ENCODE measurements around the gene EPN2. TPM values are rescaled to one million over a fixed set of nuclear protein-coding genes. Genes with fewer than 3 reads are reported as not detected.

Gene EPN2
- polyA plus RNA-seq, 10 donors = 23.0 to 33.8 (median 27.6) TPM

DNA sequence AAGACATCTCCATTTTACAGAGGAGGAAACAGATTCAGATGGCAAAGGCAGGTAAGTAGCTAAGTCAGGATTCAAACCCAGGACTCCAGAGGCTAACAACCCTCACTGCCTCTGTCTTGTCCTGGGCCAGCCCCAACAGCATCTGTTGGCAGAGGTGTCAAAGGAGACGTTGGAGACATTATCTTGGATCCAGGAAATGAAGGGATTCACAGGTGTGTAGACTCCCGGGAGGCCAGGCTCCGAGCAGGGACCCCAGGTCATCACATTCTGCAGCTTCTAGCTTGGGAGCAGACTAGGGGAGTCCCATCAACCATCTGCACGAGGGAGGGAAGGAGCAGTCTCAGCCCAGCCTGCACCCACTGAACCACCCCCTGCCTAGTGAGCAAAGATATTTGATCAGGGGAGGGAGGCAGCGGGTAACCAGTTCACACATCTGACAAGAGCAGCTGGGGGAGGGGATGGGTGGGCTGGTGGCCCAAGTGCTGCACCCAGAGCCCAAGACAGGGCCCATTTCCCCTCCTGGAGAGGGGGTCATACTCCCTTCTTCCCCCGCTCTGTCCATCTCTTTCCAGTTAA, 126.4 kb downstream of the EPN2 start:
- no peak for DNase-seq

DNA sequence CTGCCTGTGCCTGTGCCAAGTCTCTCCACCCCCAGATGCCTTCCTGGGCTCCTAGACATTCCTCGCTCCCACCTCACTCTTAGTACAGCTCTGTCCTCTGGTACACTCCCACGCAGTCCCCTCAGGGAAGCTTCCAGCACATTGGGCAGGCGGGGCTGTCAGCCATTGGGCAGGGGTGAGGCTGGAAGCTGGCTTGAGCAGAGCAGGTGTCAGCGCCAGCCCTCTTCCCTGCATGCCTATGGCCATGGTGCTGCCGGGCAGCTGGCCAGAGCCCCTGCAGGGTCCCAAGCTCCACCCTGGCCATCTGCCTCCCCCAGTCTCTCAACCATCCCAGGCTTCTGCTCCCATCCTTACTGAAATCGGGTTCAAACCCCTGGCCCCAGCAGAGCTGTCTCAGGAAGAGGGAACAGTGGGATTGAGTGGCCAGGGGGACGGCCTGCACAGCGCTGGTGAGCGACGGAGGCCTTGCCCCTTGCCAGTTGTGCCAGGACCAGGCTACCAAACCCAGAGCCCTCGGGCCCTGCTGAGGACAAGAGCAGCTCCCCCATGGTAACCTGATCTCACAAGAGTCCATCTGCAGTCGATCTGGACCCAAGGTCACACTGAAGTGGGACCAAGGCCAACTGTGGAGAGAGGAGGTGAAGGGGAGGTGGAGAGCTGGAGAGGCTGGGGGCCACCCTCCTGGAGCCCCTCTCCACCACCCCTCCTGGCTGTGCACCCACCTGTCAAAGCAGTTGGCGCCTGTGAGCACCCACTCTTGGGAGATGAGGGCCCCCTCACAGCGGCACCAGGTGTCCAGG, 127.7 kb downstream of the EPN2 start:
- DNase-seq = peak in 1 of 3 donors; percentile 62

DNA sequence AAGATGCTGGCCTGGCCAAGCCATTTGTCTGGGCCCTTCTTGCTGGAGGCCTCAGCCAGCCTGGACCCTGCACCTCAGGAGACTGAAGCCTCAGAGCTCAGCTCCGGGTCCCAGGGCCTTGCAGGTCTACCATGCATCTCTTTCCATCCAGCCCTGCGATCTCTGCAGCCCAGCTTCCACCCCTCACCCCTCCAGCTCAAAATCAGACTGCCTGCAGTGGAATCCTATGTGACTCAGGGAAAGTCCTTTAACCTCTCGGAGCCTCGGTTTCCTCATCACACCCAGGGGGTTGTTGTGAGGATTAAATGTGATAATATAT, 128.3 kb downstream of the EPN2 start:
- peak in 1 of 3 donors; percentile 20 for DNase-seq

DNA sequence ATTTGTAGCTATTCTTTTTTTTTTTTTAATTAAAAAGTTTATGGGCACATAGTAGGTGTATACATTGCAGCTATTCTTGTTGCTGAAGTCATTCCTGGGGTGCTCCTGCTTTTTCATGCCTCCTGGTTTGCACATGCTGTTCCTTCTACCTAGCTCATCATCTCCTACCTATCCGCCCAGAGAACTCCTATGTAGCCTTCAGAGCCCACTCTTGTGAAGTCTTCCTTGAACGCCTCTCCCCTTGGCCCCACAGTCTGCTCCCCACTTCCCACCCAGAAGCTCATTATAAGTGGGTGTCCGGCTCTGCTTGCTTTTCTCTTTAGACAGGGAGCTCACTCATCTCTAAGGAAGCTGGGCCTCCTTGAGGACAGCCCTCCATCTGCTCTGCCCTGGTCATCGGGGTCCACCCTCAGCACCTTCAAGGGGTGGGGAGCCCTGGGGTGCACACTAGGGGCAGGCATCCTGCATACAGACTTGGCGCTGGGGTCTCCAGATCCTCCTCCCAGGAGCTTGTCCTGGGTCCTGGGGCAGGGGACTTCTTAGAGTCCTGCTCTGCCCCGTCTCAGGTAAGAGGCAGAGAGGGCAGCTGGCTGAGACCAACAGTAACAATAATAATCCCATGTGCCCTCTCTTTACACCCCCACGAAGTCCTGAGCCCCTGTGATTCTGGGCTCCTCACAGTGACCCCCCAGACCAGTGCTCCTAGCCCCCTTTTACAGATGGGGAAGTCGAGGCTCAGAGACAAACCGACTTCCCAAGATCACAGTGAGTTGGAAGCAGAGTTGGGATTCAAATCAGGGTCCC, 128.9 kb downstream of the EPN2 start:
- no peak for DNase-seq

DNA sequence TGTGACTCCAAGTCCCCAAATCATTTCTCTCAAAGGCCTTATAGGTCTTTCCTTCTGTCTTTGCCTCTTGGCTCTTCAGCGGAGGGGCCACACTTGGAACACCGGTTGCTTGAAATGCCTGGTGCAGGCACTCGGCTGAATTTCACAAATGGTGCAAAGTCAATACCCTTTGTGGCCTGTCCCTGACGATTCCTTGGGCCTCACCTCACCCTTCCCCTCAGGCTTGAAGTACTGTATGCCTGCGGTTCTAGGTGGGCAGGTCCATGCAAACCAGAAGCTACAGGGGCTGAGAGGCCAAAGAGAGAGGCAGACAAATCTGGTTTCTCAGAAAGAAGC, 129.4 kb downstream of the EPN2 start:
- no peak for DNase-seq

DNA sequence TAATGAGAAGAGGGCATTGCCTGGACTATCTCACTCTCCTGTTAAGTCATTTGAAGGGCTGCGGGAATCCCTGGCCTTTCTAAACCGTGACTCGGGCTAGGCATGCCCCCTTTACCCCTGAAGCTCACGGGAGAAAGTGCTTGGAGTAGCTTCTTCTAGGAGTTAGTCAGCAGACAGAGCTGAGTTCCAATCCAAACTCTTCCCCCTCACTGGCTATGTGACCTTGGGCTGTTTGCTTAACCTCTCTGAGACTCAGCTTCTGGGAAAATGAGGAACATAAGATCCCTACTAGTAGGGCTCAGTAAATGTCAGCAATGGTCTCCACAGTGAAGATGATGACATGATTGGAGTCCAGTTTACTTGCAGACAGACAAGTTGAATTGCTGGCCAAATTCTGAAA, 131.1 kb downstream of the EPN2 start:
- DNase-seq = no peak

DNA sequence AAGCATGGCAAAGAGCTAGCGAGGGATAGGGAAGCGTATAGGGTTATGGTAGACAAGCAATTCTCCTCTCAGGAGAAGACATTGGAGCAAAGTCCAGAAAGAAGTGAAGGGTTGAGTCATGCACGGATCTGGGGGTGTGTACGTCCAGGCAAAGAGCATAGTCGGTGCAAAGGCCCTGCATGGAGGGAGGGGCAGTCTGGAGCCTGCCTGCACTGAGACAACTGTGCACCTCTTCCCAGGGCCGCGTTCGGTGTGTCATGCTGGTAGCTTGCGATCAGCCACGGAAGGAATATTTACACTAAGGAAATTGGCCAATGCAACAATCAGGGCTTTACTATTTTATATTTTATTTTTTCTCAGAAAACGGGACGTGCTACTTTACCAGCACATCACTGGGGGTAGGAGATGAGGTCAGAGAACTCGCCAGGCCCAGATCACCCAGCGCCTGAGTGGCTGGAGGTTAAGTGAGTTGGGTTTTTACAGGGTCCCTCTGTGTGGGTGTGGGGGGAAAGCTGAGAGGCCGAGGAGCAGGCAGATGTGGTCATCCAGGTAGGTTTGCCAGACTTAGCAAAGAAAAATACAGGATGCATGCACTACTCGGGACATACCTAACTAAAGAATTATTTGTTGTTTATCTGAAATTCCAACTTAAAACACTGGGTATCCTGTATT, 132.1 kb downstream of the EPN2 start:
- DNase-seq = no peak

DNA sequence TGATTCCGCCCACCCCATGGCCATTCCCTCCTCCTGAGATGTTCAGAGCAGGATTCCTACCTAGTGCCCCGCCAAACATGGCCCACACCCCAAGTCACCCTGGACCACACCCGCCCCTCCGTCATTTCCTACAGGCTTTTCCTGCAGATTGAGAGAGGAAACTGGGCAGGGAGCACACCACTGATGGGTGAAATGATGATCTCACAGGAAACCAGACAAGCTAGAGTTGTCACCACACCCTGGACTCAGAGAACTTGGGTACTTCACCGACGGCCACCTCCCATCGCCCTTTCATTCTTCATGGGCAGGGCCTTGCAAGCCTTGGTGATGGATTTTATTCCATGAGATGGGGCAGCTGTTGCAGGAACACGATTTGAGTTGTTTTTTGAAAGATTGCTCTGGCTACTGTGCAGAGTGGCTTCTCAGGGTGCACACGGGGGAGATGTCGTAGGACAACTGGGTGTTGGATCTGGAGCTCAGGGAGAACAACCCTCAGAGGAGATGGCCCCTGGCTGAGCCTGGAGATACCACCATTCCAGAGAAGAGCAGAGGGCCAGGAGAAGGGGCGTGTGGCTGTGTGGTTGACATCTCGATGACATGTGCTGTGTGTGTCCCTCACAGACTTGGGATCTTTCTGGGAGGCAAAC, 132.8 kb downstream of the EPN2 start:
- DNase-seq = no peak

DNA sequence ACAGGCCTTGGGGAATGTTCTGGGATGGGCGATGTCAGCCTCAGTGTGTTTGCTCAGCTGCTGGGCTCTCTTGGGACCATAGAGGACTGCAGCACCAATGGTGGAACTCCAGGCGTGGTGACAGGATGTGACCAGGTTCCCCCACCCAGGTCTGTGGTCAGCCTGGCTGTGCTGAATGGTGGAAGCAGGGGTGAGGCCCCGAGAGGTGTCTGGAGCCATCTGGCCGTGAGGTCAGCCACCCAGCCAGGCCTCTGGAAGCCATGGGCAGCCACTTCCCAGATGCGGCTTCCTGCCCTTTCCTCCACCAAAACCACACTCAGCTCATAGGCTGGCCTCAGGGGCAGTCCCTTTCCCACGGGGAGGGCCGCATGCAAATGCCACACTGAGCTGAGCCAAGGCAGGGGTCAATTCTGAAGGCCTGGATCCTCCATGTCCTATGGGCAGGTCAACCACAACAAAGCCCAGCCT, 133.4 kb downstream of the EPN2 start:
- DNase-seq = no peak

DNA sequence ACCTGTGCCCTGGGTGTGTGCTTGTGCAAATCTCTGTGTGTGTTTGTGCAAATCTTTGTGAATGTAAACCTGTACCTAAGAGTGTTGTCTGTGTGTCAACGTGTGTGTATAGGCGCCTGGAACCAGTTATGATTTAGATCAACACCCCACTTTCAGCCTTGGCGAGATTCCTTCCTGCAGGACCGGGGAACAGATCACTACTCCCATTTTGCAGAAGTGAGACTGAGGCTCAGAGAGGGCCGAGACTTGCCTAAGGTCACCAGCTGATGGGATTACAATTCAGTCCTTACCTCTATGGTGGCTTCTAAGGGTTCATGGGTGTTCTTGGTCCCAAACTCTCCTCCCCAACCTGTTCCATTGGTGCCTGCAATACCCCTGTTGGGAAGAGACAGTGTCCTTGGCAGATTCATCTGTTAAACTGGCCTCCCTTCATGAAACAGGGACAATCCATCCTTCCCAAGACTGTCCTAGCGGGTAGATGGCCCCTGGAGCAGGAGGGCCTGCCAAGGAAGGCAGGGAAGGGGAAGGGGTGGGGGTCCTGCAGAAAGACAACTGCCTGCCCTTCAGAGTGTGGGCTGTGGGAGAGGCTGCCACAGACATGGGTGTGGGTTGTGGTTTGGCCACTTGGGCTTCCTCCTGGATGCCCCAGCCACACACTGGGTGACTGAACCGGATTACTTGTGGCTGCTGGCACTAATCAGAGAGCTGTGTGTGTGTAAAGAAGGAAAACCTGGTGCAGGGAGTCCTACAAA, 134.3 kb downstream of the EPN2 start:
- no peak for DNase-seq

DNA sequence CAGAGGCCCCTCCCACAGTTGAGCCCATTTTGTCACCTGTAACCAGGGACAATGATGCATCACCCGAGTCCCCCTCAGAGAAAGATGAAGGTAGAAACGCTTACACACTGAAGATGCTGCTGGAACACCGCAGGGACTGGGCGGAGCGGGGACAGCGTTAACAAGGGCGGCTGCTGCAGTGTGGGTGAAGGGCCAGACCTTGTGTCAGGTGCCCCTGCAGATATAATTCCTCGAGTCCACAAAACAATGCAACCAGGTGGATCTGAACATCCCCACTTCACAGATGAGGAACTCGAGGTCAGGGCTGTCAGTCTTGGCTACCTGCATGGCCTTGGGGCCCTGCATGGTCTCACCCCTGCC, 134.8 kb downstream of the EPN2 start:
- no peak for DNase-seq

DNA sequence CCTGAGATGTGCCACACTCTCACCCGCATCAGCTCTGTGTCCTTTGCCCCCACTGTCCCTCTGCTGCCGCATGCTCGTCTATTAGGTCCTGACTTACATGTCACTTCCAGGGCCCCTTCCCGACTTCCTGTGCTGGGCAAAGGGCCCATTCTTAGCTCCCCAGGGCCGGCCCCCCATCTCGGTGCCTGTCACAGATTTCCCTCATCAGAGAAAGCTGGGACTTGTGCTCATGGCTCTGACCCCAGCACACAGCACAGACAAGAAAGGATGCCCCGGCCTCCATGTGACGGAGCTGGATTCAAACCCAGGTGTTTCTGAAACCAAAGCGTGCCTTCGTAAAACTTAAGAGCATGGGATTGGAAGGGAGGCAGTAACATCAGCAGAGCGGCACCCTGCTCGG, 135.3 kb downstream of the EPN2 start:
- no peak for DNase-seq

DNA sequence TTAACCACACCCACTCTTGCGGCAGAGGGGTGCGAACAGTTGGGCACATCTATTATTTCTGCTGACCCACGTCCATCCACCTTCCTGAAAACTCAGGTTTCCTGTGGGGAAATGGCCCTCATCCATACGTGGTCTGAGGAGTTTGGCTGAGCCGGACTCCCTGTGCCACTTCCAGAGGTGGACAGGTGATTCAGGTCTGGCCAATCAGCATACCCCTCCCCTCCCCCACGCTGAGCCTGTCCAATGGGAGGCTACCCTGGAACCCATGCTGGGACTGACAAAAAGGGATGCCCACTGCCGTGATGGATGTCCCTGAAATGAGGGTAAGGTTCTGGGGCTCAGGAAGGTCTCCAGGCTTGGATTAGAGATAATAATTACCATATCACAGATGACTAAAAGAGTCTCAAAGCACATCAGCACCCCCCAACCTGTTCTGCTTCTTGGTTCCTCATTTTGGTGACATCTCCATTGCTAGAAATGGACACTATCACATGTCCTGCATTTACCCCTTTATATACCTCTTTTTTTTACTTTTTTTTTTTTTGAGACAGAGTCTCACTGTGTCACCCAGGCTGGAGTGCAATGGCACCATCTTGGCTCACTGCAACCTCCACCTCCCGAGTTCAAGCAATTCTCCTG, 135.8 kb downstream of the EPN2 start:
- DNase-seq = no peak

DNA sequence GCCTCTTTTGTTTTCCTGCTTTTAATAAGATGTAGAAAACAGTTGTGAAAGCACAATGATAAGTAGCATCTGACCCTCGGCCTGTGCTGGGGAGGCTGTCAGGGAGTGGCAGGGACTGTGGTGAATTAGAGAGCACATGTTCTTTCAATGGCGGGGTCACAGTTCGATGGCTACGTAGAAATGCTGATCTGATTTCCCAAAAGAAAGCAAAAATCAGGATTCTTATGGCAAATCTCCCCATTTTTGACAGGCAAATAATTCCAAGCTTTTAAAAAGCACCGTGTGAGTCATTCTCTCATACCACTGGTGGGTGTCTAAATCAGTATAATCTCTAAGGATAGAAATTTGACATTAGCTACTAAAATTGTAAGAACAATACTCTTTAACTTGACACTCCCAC, 137.0 kb downstream of the EPN2 start:
- no peak for DNase-seq

DNA sequence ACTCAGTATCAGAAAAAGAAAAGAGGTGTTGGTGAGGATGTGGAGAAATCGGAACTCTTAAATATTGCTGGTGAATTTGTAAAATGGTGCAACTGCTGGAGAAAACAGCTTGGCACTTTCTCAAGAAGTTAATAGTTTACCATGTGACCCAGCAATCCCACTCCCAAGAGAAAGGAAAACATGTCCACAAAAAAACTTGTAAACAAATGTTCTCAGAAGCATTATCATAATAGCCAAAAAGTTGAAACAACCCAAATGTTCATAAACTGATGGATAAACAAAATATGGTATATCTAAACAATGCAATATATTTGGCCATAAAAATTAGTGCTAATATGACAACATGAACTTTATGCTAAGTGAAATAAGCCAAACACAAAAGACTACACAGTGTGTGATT, 138.6 kb downstream of the EPN2 start:
- no peak for DNase-seq

DNA sequence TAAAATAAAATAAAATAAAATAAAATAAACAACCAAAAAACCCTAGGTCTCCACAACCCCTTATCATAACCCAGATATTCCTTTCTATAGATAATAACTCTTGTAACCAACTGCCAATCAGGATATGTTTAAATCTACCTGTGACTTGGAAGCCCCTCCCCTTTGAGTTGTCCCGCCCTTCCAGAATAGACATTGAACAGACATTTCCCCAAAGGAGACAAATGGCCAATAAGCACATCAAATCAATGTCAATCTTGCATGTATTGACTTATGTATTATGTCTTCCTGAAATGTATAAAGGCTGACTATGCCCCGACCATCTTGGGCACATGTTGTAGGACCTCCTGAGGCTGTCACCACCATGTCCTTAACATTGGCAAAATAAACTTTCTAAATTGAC, 139.6 kb downstream of the EPN2 start:
- no peak for DNase-seq

DNA sequence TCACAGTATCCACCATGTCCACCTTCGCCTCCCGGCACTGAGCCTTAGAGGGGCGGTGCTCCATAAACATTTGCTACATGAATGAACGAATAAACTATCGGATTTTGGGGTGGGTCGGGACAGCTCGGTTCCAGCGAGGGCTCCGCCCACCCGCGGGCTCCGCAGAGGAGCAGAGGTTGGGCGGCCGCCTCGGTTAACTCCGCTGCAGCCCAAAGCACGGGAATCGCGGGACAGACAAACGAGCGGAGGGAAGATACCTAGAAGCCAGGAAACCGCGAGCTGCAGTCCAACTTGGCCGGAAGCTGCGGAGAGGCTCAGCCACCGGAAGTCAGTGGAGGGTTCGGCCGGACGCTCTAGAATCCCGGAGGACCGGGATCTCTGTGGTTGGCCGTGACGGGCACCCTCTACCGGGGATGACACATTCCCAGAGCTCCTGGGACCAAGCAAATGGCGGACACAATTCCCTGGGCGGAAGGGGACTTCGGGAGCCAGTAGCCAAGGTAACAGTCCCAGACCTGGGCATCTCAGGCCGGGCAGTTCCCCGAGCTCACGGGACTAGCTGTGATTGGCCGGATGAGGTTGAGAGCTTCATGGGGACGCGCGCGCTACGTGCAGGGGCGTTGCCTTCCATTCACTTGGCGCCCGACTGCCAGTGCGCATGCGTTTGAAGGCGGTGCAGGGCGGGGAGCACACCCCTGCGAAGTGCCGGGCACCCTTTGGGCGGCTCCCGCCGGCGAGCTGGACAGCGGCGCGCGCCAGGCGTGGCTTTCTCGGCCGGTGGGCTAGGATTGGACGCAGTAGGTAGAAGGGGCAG, 140.6 kb downstream of the EPN2 start:
- DNase-seq = peak; percentile 99 to 100 (median 99)

DNA sequence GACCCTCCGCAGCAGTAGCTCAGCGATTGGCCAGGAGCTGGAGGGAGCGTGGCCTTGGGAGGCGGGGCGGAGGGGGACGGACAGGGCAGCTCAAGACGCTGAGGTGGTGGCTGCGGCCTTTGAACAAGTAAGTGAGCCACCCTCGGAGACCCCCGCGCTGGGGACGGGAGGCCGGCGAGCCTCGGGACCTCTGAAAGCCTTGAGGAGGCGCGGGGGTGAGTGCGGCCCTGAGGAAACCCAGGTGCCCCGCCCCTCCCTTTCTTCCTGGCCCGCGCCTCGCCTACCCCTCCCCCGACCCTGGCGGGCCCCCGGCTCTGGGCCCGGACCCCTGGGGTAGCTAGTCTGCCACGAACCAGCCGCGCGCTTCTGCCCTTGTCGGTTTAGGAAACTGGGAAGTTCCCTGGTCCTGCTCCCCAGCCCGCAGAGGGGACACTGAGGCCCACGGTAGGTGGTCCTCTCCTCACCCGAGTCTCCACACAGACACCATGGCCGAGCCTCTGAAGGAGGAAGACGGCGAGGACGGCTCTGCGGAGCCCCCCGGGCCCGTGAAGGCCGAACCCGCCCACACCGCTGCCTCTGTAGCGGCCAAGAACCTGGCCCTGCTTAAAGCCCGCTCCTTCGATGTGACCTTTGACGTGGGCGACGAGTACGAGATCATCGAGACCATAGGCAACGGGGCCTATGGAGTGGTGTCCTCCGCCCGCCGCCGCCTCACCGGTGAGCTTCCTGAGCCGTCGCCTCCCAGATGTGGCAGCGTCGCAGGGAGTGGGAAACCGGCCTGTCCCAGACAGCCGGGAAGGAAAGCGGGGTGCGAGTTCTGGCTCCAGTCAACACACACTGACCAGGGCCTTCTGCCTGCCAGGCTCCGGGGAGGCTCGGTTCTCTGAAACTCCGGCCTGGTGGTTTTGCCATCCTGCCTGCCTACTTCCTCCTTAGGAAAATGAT, 141.5 kb downstream of the EPN2 start, which contains the start of gene MAPK7:
TSS of gene MAPK7 (plus strand) at position 83 of the 945 bp plus-strand sequence. CDS start at position 486, 403 bp downstream.
- no peak for DNase-seq

Data from muscle of back (tissue), 11 donors.